Thyroid gland (tissue), 4 donors: ENCODE measurements around the gene TMEM95.

Experiments
- POLR2A ChIP-seq, 2 donors: fragments of 450-650 bp; IDR thresholded peaks; one replicate each; pipeline ENCODE4 v1.6.1; 2017; ENCODE audit warnings: antibody characterized with exemption in 2 of 2, mild to moderate bottlenecking in 2 of 2, moderate library complexity in 1 of 2
- TF ChIP-seq, protein P1 (sequence below), 6 experiments: fragments of 200-600 bp in 3 of 6; fragments of 450-650 bp in 3 of 6; sonication (generic) in 3 of 6; IDR thresholded peaks; one replicate each; pipeline ENCODE4 v1.5.1; 2016 to 2019; ENCODE audit warnings: antibody characterized with exemption in 6 of 6, mild to moderate bottlenecking in 2 of 6, inconsistent platforms in 1 of 6, moderate library complexity in 1 of 6

DNA sequence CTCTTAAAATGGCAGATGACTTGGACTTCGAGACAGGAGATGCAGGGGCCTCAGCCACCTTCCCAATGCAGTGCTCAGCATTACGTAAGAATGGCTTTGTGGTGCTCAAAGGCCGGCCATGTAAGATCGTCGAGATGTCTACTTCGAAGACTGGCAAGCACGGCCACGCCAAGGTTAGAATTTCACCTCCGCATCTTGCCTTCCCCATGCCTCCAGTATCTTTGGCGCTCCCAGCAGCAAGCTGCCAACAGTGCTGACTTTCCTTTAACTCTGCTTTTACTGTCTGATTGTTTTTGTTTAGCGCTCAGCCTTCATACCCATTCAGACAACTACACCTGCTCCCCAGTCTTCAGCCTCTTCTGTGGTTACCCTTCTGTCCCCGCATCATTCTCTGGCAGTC, 45.3 kb upstream of the TMEM95 start:
- TF ChIP-seq, protein P1, sequence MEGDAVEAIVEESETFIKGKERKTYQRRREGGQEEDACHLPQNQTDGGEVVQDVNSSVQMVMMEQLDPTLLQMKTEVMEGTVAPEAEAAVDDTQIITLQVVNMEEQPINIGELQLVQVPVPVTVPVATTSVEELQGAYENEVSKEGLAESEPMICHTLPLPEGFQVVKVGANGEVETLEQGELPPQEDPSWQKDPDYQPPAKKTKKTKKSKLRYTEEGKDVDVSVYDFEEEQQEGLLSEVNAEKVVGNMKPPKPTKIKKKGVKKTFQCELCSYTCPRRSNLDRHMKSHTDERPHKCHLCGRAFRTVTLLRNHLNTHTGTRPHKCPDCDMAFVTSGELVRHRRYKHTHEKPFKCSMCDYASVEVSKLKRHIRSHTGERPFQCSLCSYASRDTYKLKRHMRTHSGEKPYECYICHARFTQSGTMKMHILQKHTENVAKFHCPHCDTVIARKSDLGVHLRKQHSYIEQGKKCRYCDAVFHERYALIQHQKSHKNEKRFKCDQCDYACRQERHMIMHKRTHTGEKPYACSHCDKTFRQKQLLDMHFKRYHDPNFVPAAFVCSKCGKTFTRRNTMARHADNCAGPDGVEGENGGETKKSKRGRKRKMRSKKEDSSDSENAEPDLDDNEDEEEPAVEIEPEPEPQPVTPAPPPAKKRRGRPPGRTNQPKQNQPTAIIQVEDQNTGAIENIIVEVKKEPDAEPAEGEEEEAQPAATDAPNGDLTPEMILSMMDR (IDR thresholded peaks at IDR 0.05), result no peak
- no peak for TF ChIP-seq POLR2A (IDR thresholded peaks at IDR 0.05)
